Thyroid gland (tissue), 4 donors: ENCODE results near the gene TRIM26. TPM values are rescaled to one million over a fixed set of nuclear protein-coding genes. Genes with fewer than 3 reads are reported as not detected.

ENCODE experiments used
- DNase-seq, 2 donors: peaks; one replicate each; pipeline ENCODE4 v3.0.0-alpha.2; 2019
- H3K27ac ChIP-seq, 3 donors: fragments of 200-600 bp; sonication (generic); 1 replicate in 2 of 3; 2 replicates in 1 of 3; pipeline ENCODE4 v1.5.1; 2016 to 2019; ENCODE audit warnings: mild to moderate bottlenecking in 1 of 3, moderate library complexity in 1 of 3
- H3K27me3 ChIP-seq: fragments of 200-600 bp; sonication (generic); one replicate; pipeline ENCODE4 v1.5.1; 2019
- H3K36me3 ChIP-seq, 2 donors: fragments of 200-600 bp; sonication (generic); one replicate each; pipeline ENCODE4 v1.5.1; 2016 to 2019
- H3K4me1 ChIP-seq, 2 donors: fragments of 200-600 bp; sonication (generic); one replicate each; pipeline ENCODE4 v1.5.1; 2017 to 2019
- H3K4me3 ChIP-seq, 3 donors: fragments of 200-600 bp; sonication (generic); replicated peaks in 1 of 3; 1 replicate in 2 of 3; 2 replicates in 1 of 3; pipeline ENCODE4 v1.5.1; 2016; ENCODE audit warnings: mild to moderate bottlenecking in 1 of 3
- H3K9me3 ChIP-seq: fragments of 200-600 bp; sonication (generic); one replicate; pipeline ENCODE4 v1.5.1; 2017
- CTCF ChIP-seq, 6 experiments: fragments of 200-600 bp in 3 of 6; fragments of 450-650 bp in 3 of 6; sonication (generic) in 3 of 6; IDR thresholded peaks; one replicate each; pipeline ENCODE4 v1.5.1; 2016 to 2019; ENCODE audit warnings: antibody characterized with exemption in 6 of 6, mild to moderate bottlenecking in 2 of 6, inconsistent platforms in 1 of 6, moderate library complexity in 1 of 6
- POLR2A ChIP-seq, 2 donors: fragments of 450-650 bp; IDR thresholded peaks; one replicate each; pipeline ENCODE4 v1.6.1; 2017; ENCODE audit warnings: antibody characterized with exemption in 2 of 2, mild to moderate bottlenecking in 2 of 2, moderate library complexity in 1 of 2
- WGBS, 2 donors: methylation state at CpG; one replicate each; pipeline ENCODE4 v1.1.5; 2017; 5-methylcytosine and 5-hydroxymethylcytosine counted together
- intact Hi-C: fragments of 100-400 bp; cut with DNase I; formaldehyde crosslinking; loops from one replicate; pipeline ENCODE4 v1.15.1; 2023
- total RNA-seq, 4 donors: library from RNA; depleted of rRNA; stranded (reverse); fragments of >200 nt; gene quantifications; one replicate each; pipeline ENCODE4 v1.2.3, GENCODE V29; 2016

TRIM26 gene
- total RNA-seq, 4 donors from 2014 or later: 52.9 to 72.2 (median 62.4) TPM

DNA sequence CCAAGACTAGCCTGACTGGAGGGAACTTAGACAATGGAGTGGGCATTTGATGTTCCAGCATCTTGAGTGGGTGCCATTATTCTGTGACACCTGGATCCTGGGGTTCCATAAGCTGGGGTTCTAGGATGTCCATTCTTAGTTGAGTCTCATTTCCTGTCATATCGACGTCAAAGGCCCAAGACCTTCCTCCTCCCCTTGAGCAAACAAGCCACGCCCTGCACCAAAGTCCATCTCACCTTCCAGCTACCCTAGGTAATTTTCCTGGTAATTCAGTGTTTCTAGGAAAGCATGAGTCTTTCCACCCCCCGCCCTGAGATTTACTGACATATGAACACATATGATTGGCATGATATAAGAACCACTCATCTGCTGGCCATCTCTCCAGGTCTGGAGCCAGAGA is 77.4 kb downstream of the TRIM26 start, which contains the start of gene TRIM40:
TSS of gene TRIM40 (plus strand) at position 384 of the 400 bp plus-strand sequence. CDS start 897 bp downstream, outside the sequence.
- no peaks in the 10 kb centered on the region for H3K9me3 ChIP-seq
- 71 to 77% methylated on average over 4 of the region's 4 CpGs for WGBS, 2 donors
- intact Hi-C loops: no loop called here
- H3K4me1 ChIP-seq: peaks cover 0 to 2% of the 10 kb centered on the region in 2 donors
- no peak for DNase-seq
- no peak within 1 kb of the TSS for H3K27ac ChIP-seq
- H3K4me3 ChIP-seq: no peak within 1 kb of the TSS
- H3K27me3 ChIP-seq: no peaks in the 10 kb centered on the region
- no peaks in the 10 kb centered on the region for H3K36me3 ChIP-seq
- no peak for TF ChIP-seq CTCF (IDR thresholded peaks at IDR 0.05)
- TF ChIP-seq POLR2A (IDR thresholded peaks at IDR 0.05): no peak

GRCh38 chr6:30135147-30135546 is 78.1 kb downstream of the TRIM26 start:
- TF ChIP-seq POLR2A (IDR thresholded peaks at IDR 0.05) (no peak), CTCF (IDR thresholded peaks at IDR 0.05) (no peak)
- Histone ChIP-seq H3K4me3 (no peak overlapping the region), H3K27ac (no peak overlapping the region), H3K9me3 (no peaks in the 10 kb centered on the region), H3K4me1 (peaks cover 3 to 7% of the 10 kb centered on the region in 2 donors), H3K36me3 (no peaks in the 10 kb centered on the region), H3K27me3 (no peaks in the 10 kb centered on the region)
- 85 to 86% methylated on average over 2 of the region's 2 CpGs for WGBS, 2 donors
- no peak for DNase-seq
- intact Hi-C loops: no loop called here

Other genes with a start within 250 kb of the TRIM26 start
- gene POLR1H, start 152.1 kb downstream of the TRIM26 start, total RNA-seq: 10 to 100 TPM in 2 of 4 donors, 1 to 10 TPM in 2; 9.3 to 26.5 (median 12.2) TPM
- 10 to 100 TPM; 41.3 to 64.1 (median 50.7) TPM for gene PPP1R11, start 146.2 kb downstream of the TRIM26 start, total RNA-seq
- gene RNF39, start 137.6 kb downstream of the TRIM26 start, total RNA-seq: not detected
- not detected for gene TRIM31, start 100.3 kb downstream of the TRIM26 start, total RNA-seq
- gene TRIM40, start 77.3 kb downstream of the TRIM26 start, total RNA-seq: not detected
- gene TRIM10, start 52.2 kb downstream of the TRIM26 start, total RNA-seq: not detected
- gene TRIM15, start 49.9 kb downstream of the TRIM26 start, total RNA-seq: not detected
- 10 to 100 TPM; 23.5 to 28.5 (median 25.8) TPM for gene TRIM39, start 113.5 kb upstream of the TRIM26 start, total RNA-seq
- 10 to 100 TPM; 27.2 to 88.7 (median 60.8) TPM for gene RPP21, start 131.8 kb upstream of the TRIM26 start, total RNA-seq